Karpas-422 (cell line): ENCODE measurements around the gene GCSH. TPM values are rescaled to one million over a fixed set of nuclear protein-coding genes. Genes with fewer than 3 reads are reported as not detected.

ENCODE experiments used
- DNase-seq: peaks from one replicate; pipeline ENCODE4 v3.0.0-alpha.2; 2015
- H2AFZ ChIP-seq: fragments of 200-600 bp; sonication (generic); 2 replicates; pipeline ENCODE4 v1.6.1; 2014; ENCODE audit warnings: antibody characterized with exemption, low read length, mixed read lengths
- H3K27ac ChIP-seq: fragments of 200-600 bp; sonication (generic); 2 replicates; pipeline ENCODE4 v1.5.1; 2014; ENCODE audit warnings: mild to moderate bottlenecking, low read length, moderate library complexity
- H3K27me3 ChIP-seq: fragments of 200-600 bp; sonication (generic); 2 replicates; pipeline ENCODE4 v1.6.1; 2014; ENCODE audit warnings: low read length, mixed read lengths
- H3K36me3 ChIP-seq: fragments of 200-600 bp; sonication (generic); 2 replicates; pipeline ENCODE4 v1.6.1; 2014; ENCODE audit warnings: low read length, mixed read lengths; ENCODE audit not compliant: insufficient read depth
- H3K4me1 ChIP-seq: fragments of 200-600 bp; sonication (generic); 2 replicates; pipeline ENCODE4 v1.6.1; 2014; ENCODE audit warnings: mild to moderate bottlenecking, low read length, mixed read lengths
- H3K4me2 ChIP-seq: fragments of 200-600 bp; sonication (generic); 2 replicates; pipeline ENCODE4 v1.6.1; 2014; ENCODE audit warnings: low read length, low read depth, mild to moderate bottlenecking; ENCODE audit not compliant: poor library complexity, severe bottlenecking
- H3K4me3 ChIP-seq: fragments of 200-600 bp; sonication (generic); 2 replicates; pipeline ENCODE4 v1.5.1; 2014; ENCODE audit warnings: mild to moderate bottlenecking, antibody characterized with exemption, low read length, mixed read lengths
- H3K79me2 ChIP-seq: fragments of 200-600 bp; sonication (generic); 2 replicates; pipeline ENCODE4 v1.6.1; 2014; ENCODE audit warnings: mild to moderate bottlenecking, low read length, mixed read lengths
- H3K9ac ChIP-seq: fragments of 200-600 bp; sonication (generic); 2 replicates; pipeline ENCODE4 v1.6.0; 2014; ENCODE audit warnings: low read length
- H3K9me2 ChIP-seq: fragments of 200-600 bp; sonication (generic), shearing (Covaris generic); replicated peaks from 2 replicates; pipeline ENCODE4 v1.6.0; 2014; ENCODE audit warnings: mild to moderate bottlenecking, low read length, moderate library complexity; ENCODE audit not compliant: insufficient read depth
- H3K9me3 ChIP-seq: fragments of 300-700, 200-600 bp; sonication (generic); 2 replicates; pipeline ENCODE4 v1.6.1; 2014; ENCODE audit warnings: low read length, mixed read lengths
- H4K20me1 ChIP-seq: fragments of 200-600 bp; sonication (generic); 2 replicates; pipeline ENCODE4 v1.6.1; 2014; ENCODE audit warnings: mild to moderate bottlenecking, antibody characterized with exemption, low read length, low read depth; ENCODE audit not compliant: insufficient read depth
- total RNA-seq: library from RNA; depleted of rRNA; stranded (reverse); fragments of >200 nt; shearing (Covaris generic); gene quantifications from 2 replicates; pipeline ENCODE4 v1.2.3, GENCODE V29; 2014; ENCODE audit warnings: low replicate concordance

Gene GCSH
- total RNA-seq, 1 experiment from 2014 or later, result 49.2 TPM

GRCh38 chr16:81073560-81074330 lies 22.4 kb downstream of the GCSH start:
- no peaks in the 10 kb centered on the region for H3K36me3 ChIP-seq
- no peaks in the 10 kb centered on the region for H4K20me1 ChIP-seq
- H3K9me2 ChIP-seq, result no peaks in the 10 kb centered on the region
- H2AFZ ChIP-seq, result no peak overlapping the region
- H3K27ac ChIP-seq, result 0 out of 2 replicates have a peak overlapping the region, but pooled peaks have one; percentile 37
- DNase-seq, result peak; percentile 60
- no peaks in the 10 kb centered on the region for H3K9me3 ChIP-seq
- no peaks in the 10 kb centered on the region for H3K79me2 ChIP-seq
- no peak overlapping the region for H3K9ac ChIP-seq
- peak overlapping the region; percentile 22 for H3K4me2 ChIP-seq
- peaks cover 28% of the 10 kb centered on the region for H3K4me1 ChIP-seq
- no peak overlapping the region for H3K4me3 ChIP-seq
- H3K27me3 ChIP-seq, result no peaks in the 10 kb centered on the region

- no peak overlapping the region for H2AFZ ChIP-seq
- DNase-seq, result no peak
- peaks cover 18% of the 10 kb centered on the region for H3K4me1 ChIP-seq
- H3K4me3 ChIP-seq, result no peak overlapping the region
- no peaks in the 10 kb centered on the region for H3K36me3 ChIP-seq
- H3K4me2 ChIP-seq, result no peak overlapping the region
- no peaks in the 10 kb centered on the region for H3K9me2 ChIP-seq
- no peaks in the 10 kb centered on the region for H3K79me2 ChIP-seq
- H3K27me3 ChIP-seq, result no peaks in the 10 kb centered on the region
- no peak overlapping the region for H3K27ac ChIP-seq
- H3K9ac ChIP-seq, result no peak overlapping the region
- H3K9me3 ChIP-seq, result no peaks in the 10 kb centered on the region
- no peaks in the 10 kb centered on the region for H4K20me1 ChIP-seq
Measured at GRCh38 chr16:81071805-81072204, 24.4 kb downstream of the GCSH start.

GRCh38 chr16:81070979-81071378 lies 25.2 kb downstream of the GCSH start:
- Histone ChIP-seq H3K4me2 (no peak overlapping the region), H3K9ac (no peak overlapping the region), H3K4me3 (no peak overlapping the region), H3K4me1 (peaks cover 18% of the 10 kb centered on the region), H3K79me2 (no peaks in the 10 kb centered on the region), H2AFZ (no peak overlapping the region), H3K27me3 (no peaks in the 10 kb centered on the region), H3K27ac (no peak overlapping the region), H3K36me3 (no peaks in the 10 kb centered on the region), H3K9me3 (no peaks in the 10 kb centered on the region), H4K20me1 (no peaks in the 10 kb centered on the region), H3K9me2 (no peaks in the 10 kb centered on the region)
- no peak for DNase-seq

- Histone ChIP-seq H3K9me2 (no peaks in the 10 kb centered on the region), H3K4me3 (no peak overlapping the region), H2AFZ (no peak overlapping the region), H3K9me3 (no peaks in the 10 kb centered on the region), H3K4me2 (no peak overlapping the region), H3K79me2 (no peaks in the 10 kb centered on the region), H3K4me1 (peaks cover 8% of the 10 kb centered on the region), H3K36me3 (no peaks in the 10 kb centered on the region), H3K27ac (no peak overlapping the region), H4K20me1 (no peaks in the 10 kb centered on the region), H3K27me3 (no peaks in the 10 kb centered on the region), H3K9ac (no peak overlapping the region)
- DNase-seq, result no peak
Measured at GRCh38 chr16:81069063-81069462, 27.1 kb downstream of the GCSH start.

GRCh38 chr16:81067166-81067565 lies 29.0 kb downstream of the GCSH start:
- no peak for DNase-seq
- Histone ChIP-seq H3K27ac (no peak overlapping the region), H4K20me1 (no peaks in the 10 kb centered on the region), H3K9ac (no peak overlapping the region), H3K79me2 (no peaks in the 10 kb centered on the region), H3K4me1 (no peaks in the 10 kb centered on the region), H3K9me2 (no peaks in the 10 kb centered on the region), H3K36me3 (no peaks in the 10 kb centered on the region), H3K4me2 (no peak overlapping the region), H3K27me3 (no peaks in the 10 kb centered on the region), H3K4me3 (no peak overlapping the region), H2AFZ (no peak overlapping the region), H3K9me3 (no peaks in the 10 kb centered on the region)

GRCh38 chr16:81066681-81067080 lies 29.5 kb downstream of the GCSH start:
- Histone ChIP-seq H3K4me2 (no peak overlapping the region), H3K9me3 (no peaks in the 10 kb centered on the region)

GRCh38 chr16:81061871-81062608 lies 34.2 kb downstream of the GCSH start:
- Histone ChIP-seq H3K9ac (no peak overlapping the region), H3K4me3 (no peak overlapping the region), H3K4me2 (no peak overlapping the region), H2AFZ (no peak overlapping the region), H3K27ac (no peak overlapping the region), H4K20me1 (no peaks in the 10 kb centered on the region), H3K9me3 (no peaks in the 10 kb centered on the region), H3K36me3 (no peaks in the 10 kb centered on the region), H3K27me3 (no peaks in the 10 kb centered on the region), H3K4me1 (no peaks in the 10 kb centered on the region), H3K79me2 (no peaks in the 10 kb centered on the region), H3K9me2 (no peaks in the 10 kb centered on the region)
- DNase-seq, result no peak

More at GRCh38 chr16:81066681-81067080, 29.5 kb downstream of the GCSH start:
- Histone ChIP-seq H3K79me2 (no peaks in the 10 kb centered on the region), H3K27me3 (no peaks in the 10 kb centered on the region), H3K9ac (no peak overlapping the region), H2AFZ (no peak overlapping the region), H3K4me1 (no peaks in the 10 kb centered on the region), H3K9me2 (no peaks in the 10 kb centered on the region), H3K4me3 (no peak overlapping the region), H3K27ac (no peak overlapping the region), H4K20me1 (no peaks in the 10 kb centered on the region), H3K36me3 (no peaks in the 10 kb centered on the region)
- DNase-seq, result no peak

GRCh38 chr16:81061307-81061640 lies 34.9 kb downstream of the GCSH start:
- H3K4me1 ChIP-seq, result no peaks in the 10 kb centered on the region
- H3K4me2 ChIP-seq, result no peak overlapping the region
- H3K9me2 ChIP-seq, result no peaks in the 10 kb centered on the region
- H2AFZ ChIP-seq, result no peak overlapping the region
- H4K20me1 ChIP-seq, result no peaks in the 10 kb centered on the region
- no peaks in the 10 kb centered on the region for H3K79me2 ChIP-seq
- H3K9ac ChIP-seq, result no peak overlapping the region
- H3K27ac ChIP-seq, result no peak overlapping the region
- no peak for DNase-seq
- no peaks in the 10 kb centered on the region for H3K36me3 ChIP-seq
- H3K4me3 ChIP-seq, result no peak overlapping the region
- H3K27me3 ChIP-seq, result no peaks in the 10 kb centered on the region
- no peaks in the 10 kb centered on the region for H3K9me3 ChIP-seq
